Nephron (organoid): ENCODE results near the gene HOOK2.
"Not testable (repeated sequence)": the region's sequence is repeated elsewhere in the genome, so short reads cannot be mapped to it uniquely, and the experiment has no call there.

ENCODE experiments used
- H3K27ac Mint-ChIP-seq, 3 experiments: 2 replicates each; pipeline ENCODE4 v1.8.0; 2020; ENCODE audit warnings: mixed read lengths in 3 of 3, mild to moderate bottlenecking in 2 of 3, moderate library complexity in 1 of 3
- H3K27me3 Mint-ChIP-seq: 2 replicates; pipeline ENCODE4 v1.8.0; 2021; ENCODE audit warnings: low read depth, mild to moderate bottlenecking, moderate library complexity, mixed read lengths
- H3K36me3 Mint-ChIP-seq: 2 replicates; pipeline ENCODE4 v1.8.0; 2020; ENCODE audit warnings: low read depth, mixed read lengths
- H3K4me1 Mint-ChIP-seq: 2 replicates; pipeline ENCODE4 v1.8.0; 2020; ENCODE audit warnings: mixed read lengths
- H3K4me3 Mint-ChIP-seq, 3 experiments: 2 replicates each; pipeline ENCODE4 v1.8.0; 2020; ENCODE audit warnings: mild to moderate bottlenecking in 3 of 3, mixed read lengths in 3 of 3, moderate library complexity in 2 of 3
- H3K9me3 Mint-ChIP-seq: 2 replicates; pipeline ENCODE4 v1.8.0; 2020; ENCODE audit warnings: mixed read lengths
- CTCF ChIP-seq, 3 experiments: fragments of 200-600 bp; sonication (generic); IDR thresholded peaks; one replicate each; pipeline ENCODE4 v1.5.0; 2021; ENCODE audit warnings: antibody characterized with exemption in 3 of 3; ENCODE audit not compliant: unreplicated experiment in 3 of 3

The HOOK2 gene

DNA sequence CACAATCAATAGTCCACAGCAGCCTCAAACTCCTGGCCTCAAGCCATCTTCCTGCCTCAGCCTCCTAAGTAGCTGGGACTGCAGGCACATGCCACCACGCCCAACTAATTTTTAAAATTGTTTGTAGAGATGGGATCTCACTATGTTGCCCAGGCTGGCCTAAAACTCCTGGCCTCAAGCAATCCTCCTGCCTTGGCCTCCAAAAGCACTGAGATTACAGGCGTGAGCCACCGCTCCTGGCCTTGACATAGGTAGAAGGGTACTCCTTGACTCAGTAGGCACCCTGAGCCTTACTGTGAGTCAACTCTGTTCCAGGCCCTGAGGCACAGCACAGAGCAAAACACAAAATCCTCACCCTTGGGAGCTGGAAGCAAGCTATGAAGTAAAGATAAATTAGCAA lies 59.4 kb downstream of the HOOK2 start:
- Mint-ChIP-seq H3K9me3 (no peaks in the 10 kb centered on the region), H3K27me3 (no peaks in the 10 kb centered on the region), H3K4me1 (peaks cover 6% of the 10 kb centered on the region), H3K36me3 (peaks cover 69% of the 10 kb centered on the region), H3K4me3 (no peak overlapping the region), H3K27ac (no peak overlapping the region)
- no peak for TF ChIP-seq CTCF (IDR thresholded peaks at IDR 0.05; ENCODE audit: unreplicated experiment in 3 of 3)

- Mint-ChIP-seq H3K4me1 (no peaks in the 10 kb centered on the region), H3K9me3 (no peaks in the 10 kb centered on the region), H3K27ac (no peak overlapping the region), H3K27me3 (no peaks in the 10 kb centered on the region), H3K4me3 (no peak overlapping the region), H3K36me3 (peaks cover 71% of the 10 kb centered on the region)
- TF ChIP-seq CTCF (IDR thresholded peaks at IDR 0.05; ENCODE audit: unreplicated experiment in 3 of 3), result no peak
Measured at GRCh38 chr19:12715102-12715501, 60.2 kb downstream of the HOOK2 start.

- not testable (repeated sequence) for H3K4me1 Mint-ChIP-seq, H3K27me3 Mint-ChIP-seq, H3K4me3 Mint-ChIP-seq, H3K27ac Mint-ChIP-seq, H3K9me3 Mint-ChIP-seq
- peaks cover 70% of the 10 kb centered on the region for H3K36me3 Mint-ChIP-seq
Measured at GRCh38 chr19:12713304-12713703, 62.0 kb downstream of the HOOK2 start.
